Suprapubic skin (tissue), 4 donors: ENCODE measurements around the gene UTF1. TPM values are rescaled to one million over a fixed set of nuclear protein-coding genes. Genes with fewer than 3 reads are reported as not detected.

Experiments
- DNase-seq, 2 donors: peaks; one replicate each; pipeline ENCODE4 v3.0.0-alpha.2; 2019; ENCODE audit warnings: low spot score in 2 of 2
- H3K27ac ChIP-seq: fragments of 200-600 bp; sonication (generic); one replicate; pipeline ENCODE4 v1.5.1; 2019
- H3K27me3 ChIP-seq: fragments of 200-600 bp; sonication (generic); one replicate; pipeline ENCODE4 v1.5.1; 2019
- H3K36me3 ChIP-seq: fragments of 200-600 bp; sonication (generic); one replicate; pipeline ENCODE4 v1.5.1; 2019
- H3K4me1 ChIP-seq: fragments of 200-600 bp; sonication (generic); one replicate; pipeline ENCODE4 v1.5.1; 2019
- H3K4me3 ChIP-seq: fragments of 200-600 bp; sonication (generic); one replicate; pipeline ENCODE4 v1.5.1; 2019; ENCODE audit warnings: mild to moderate bottlenecking
- H3K9me3 ChIP-seq: fragments of 200-600 bp; sonication (generic); one replicate; pipeline ENCODE4 v1.5.1; 2019
- EP300 ChIP-seq: sonication (generic); formaldehyde crosslinking; IDR thresholded peaks from one replicate; pipeline ENCODE4 v1.6.1; 2017; ENCODE audit warnings: antibody characterized with exemption
- POLR2A ChIP-seq, 2 donors: fragments of 450-650 bp; IDR thresholded peaks; one replicate each; pipeline ENCODE4 v1.6.1; 2017; ENCODE audit warnings: antibody characterized with exemption in 2 of 2, mild to moderate bottlenecking in 2 of 2, moderate library complexity in 2 of 2
- POLR2AphosphoS5 ChIP-seq, 3 donors: sonication (generic); formaldehyde crosslinking; IDR thresholded peaks; one replicate each; pipeline ENCODE4 v1.6.1; 2017; ENCODE audit warnings: antibody characterized with exemption in 3 of 3
- WGBS: methylation state at CpG from one replicate; pipeline ENCODE4 v1.1.5; 2018; 5-methylcytosine and 5-hydroxymethylcytosine counted together
- total RNA-seq, 4 donors: library from RNA; depleted of rRNA; stranded (reverse); fragments of >200 nt; gene quantifications; one replicate each; pipeline ENCODE4 v1.1.0, GENCODE V29; 2016
- TF ChIP-seq, protein P1 (sequence below), 2 donors: fragments of 200-600 bp in 1 of 2; fragments of 450-650 bp in 1 of 2; sonication (generic) in 1 of 2; IDR thresholded peaks; one replicate each; pipeline ENCODE4 v1.5.1; 2016 to 2019; ENCODE audit warnings: antibody characterized with exemption in 2 of 2, mild to moderate bottlenecking in 1 of 2, moderate library complexity in 1 of 2

Gene UTF1
- total RNA-seq, 4 donors from 2014 or later: not detected

DNA sequence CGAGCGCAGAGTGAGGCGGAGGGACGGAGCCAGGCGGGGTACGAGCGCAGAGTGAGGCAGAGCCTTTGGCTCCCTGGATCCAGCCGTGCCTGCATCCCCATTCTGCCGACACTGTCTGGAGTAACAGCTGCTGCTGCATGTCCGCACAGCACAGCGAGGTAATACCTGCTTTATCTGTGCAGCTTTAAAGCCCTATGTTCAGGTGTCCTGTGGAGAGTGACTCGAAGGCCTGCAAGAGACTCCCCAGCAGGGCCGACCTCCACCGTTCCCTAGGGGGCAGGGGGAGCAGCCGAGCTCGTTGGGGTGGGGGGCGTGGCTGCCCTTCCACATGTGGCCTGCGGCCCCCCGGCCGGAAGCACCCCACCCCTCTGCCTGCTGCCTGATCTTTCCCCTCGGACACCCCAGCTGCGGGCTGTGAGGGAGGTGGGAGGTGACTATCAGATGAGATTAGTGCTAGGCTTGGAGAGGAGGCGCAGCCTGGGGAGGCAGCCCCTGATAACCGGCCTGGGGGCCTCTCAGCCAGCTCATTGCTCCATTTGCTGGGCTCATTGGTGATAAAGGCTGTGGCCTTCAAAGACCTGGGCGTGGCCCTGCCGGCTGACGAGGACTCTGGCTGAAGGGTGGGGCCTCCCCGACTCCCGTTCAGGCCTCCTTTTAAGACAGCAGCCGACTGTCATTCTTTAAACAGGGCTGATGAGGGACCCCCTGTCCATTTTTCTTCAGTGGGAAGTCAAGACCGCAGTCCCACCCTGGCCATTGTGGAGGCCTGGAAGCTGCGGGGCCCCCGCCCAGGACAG lies 15.6 kb downstream of the UTF1 start:
- Histone ChIP-seq H3K27me3 (peaks cover 91% of the 10 kb centered on the region), H3K4me1 (peaks cover 9% of the 10 kb centered on the region), H3K9me3 (no peaks in the 10 kb centered on the region), H3K4me3 (no peak overlapping the region), H3K36me3 (no peaks in the 10 kb centered on the region), H3K27ac (no peak overlapping the region)
- no peak for DNase-seq
- TF ChIP-seq POLR2AphosphoS5 (IDR thresholded peaks at IDR 0.05) (no peak), EP300 (no peak), POLR2A (IDR thresholded peaks at IDR 0.05) (no peak)
- TF ChIP-seq, protein P1, sequence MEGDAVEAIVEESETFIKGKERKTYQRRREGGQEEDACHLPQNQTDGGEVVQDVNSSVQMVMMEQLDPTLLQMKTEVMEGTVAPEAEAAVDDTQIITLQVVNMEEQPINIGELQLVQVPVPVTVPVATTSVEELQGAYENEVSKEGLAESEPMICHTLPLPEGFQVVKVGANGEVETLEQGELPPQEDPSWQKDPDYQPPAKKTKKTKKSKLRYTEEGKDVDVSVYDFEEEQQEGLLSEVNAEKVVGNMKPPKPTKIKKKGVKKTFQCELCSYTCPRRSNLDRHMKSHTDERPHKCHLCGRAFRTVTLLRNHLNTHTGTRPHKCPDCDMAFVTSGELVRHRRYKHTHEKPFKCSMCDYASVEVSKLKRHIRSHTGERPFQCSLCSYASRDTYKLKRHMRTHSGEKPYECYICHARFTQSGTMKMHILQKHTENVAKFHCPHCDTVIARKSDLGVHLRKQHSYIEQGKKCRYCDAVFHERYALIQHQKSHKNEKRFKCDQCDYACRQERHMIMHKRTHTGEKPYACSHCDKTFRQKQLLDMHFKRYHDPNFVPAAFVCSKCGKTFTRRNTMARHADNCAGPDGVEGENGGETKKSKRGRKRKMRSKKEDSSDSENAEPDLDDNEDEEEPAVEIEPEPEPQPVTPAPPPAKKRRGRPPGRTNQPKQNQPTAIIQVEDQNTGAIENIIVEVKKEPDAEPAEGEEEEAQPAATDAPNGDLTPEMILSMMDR (IDR thresholded peaks at IDR 0.05): no peak
- 80% methylated on average over 2 of the region's 33 CpGs for WGBS

DNA sequence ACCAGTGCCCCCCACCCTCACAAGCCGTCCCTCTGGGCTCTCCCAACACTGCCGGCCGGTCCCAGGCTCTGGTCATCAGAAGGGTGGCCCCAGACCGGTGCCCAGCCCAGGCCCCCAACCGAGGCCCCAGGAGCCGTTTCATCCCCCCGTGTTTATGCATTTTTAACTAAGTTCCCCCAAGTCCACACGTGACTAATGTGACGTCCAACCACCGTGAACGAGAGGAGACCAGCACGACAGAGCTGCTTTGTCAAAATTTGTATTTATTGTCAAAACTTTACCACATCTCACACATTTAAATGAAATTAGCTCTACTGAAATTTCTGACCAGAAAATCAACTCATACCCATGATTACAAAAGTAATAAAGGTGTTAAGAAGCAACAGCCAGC lies 16.2 kb downstream of the UTF1 start:
- no peak overlapping the region for H3K27ac ChIP-seq
- H3K9me3 ChIP-seq: no peaks in the 10 kb centered on the region
- peaks cover 89% of the 10 kb centered on the region for H3K27me3 ChIP-seq
- peaks cover 5% of the 10 kb centered on the region for H3K4me1 ChIP-seq
- no peak overlapping the region for H3K4me3 ChIP-seq
- DNase-seq: no peak
- TF ChIP-seq POLR2A (IDR thresholded peaks at IDR 0.05) (no peak), EP300 (no peak), POLR2AphosphoS5 (IDR thresholded peaks at IDR 0.05) (no peak)
- TF ChIP-seq, protein P1 (IDR thresholded peaks at IDR 0.05): no peak
- H3K36me3 ChIP-seq: no peaks in the 10 kb centered on the region
- 46% methylated on average over 8 of the region's 12 CpGs for WGBS

DNA sequence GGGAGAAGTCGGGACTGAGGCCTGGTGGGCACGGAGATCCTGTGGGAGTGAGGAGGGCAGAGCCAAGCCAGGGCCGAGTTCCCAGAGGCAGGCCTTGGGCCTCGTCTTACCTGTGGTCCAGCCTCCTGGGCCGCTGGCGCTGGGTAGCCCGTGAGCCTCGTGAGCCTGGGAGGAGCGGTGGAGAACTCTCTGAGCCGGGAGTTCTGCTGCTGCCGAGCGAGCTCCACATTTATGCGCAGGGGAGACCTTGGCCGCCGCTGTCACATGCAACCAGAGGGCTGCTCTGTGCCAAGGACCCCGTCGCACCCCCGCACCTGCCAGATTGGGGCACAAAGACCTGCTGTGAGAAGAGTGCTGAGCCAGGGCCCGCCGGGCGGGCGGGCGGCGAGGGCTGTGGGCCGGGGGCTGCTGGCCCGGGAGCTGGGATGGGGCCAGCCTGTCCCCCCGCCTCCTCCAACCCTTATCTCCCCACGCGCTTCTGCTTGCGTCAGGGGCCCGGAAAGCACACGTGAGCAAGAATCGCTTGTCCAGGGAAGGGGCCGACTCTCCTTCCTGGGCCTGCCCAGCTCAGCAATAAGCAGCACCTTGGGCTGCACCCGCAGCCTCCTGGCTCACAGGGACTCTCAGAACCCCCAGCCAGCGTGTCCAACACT lies 17.8 kb downstream of the UTF1 start:
- Histone ChIP-seq H3K36me3 (no peaks in the 10 kb centered on the region), H3K4me1 (no peaks in the 10 kb centered on the region), H3K27ac (no peak overlapping the region), H3K27me3 (peaks cover 83% of the 10 kb centered on the region), H3K9me3 (no peaks in the 10 kb centered on the region), H3K4me3 (no peak overlapping the region)
- no peak for DNase-seq
- TF ChIP-seq POLR2AphosphoS5 (IDR thresholded peaks at IDR 0.05): no peak
- TF ChIP-seq POLR2A (IDR thresholded peaks at IDR 0.05): no peak
- no peak for TF ChIP-seq EP300
- TF ChIP-seq, protein P1 (IDR thresholded peaks at IDR 0.05): no peak
- WGBS: 78% methylated on average over 18 of the region's 36 CpGs

DNA sequence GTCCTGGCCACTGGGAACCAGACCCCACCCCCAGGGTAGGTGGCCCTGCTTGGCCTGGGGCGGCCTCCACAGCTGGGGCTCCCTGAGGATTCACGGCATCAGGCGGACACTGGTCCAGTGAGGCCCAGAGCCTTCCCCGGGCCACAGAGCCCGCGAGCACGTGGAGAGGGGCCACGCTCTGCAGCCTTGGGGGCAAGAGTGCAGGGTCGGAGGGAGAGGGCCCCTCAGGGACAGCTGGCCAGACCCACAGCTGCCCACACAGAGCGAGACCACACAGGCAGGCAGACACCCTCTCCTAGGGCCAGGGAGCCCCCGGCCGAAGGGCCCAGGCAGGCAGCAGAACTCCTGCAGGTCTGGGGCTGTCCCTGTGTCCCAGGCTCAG lies 18.3 kb downstream of the UTF1 start:
- DNase-seq: no peak
- H3K27me3 ChIP-seq: peaks cover 78% of the 10 kb centered on the region
- H3K27ac ChIP-seq: no peak overlapping the region
- no CpG with 5 or more reads among the region's 12 CpGs for WGBS
- TF ChIP-seq POLR2A (IDR thresholded peaks at IDR 0.05) (no peak), EP300 (no peak), POLR2AphosphoS5 (IDR thresholded peaks at IDR 0.05) (no peak)
- TF ChIP-seq, protein P1 (IDR thresholded peaks at IDR 0.05): no peak
- H3K4me3 ChIP-seq: no peak overlapping the region
- H3K9me3 ChIP-seq: no peaks in the 10 kb centered on the region
- no peaks in the 10 kb centered on the region for H3K4me1 ChIP-seq
- H3K36me3 ChIP-seq: no peaks in the 10 kb centered on the region

DNA sequence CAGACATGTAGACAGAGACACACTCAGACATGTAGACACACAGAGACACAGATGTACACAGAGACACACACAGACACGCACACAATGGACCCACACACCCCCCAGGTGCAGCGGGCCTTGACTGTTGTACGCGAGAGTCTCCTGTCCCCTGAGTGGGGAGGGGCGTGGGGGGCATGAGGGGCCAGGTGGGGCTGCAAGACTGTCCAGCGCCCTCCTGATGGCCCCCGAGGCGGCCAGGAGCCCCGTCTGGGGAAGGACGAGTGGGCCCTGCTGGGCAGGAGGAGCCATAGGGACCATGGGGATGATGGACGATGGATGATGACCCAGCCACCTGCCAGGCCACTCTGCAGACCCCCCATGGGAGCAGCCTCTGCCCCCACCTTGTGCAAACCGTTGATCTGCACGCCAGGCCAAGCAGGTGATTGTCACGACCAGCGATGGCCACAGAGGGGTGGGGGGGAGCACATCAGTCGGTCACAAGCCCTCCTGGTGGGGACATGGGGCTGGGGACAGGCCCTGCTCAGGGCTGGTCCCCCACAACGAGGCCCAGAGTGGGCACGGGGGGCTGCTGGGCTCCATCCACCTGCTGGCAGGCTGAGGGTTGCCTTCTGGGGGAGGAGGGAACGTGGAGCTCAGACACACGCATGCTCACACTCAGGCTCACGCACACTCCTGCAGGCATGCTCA lies 19.2 kb downstream of the UTF1 start:
- H3K4me3 ChIP-seq: no peak overlapping the region
- TF ChIP-seq POLR2A (IDR thresholded peaks at IDR 0.05): no peak
- no peak for TF ChIP-seq EP300
- TF ChIP-seq POLR2AphosphoS5 (IDR thresholded peaks at IDR 0.05): no peak
- TF ChIP-seq, protein P1 (IDR thresholded peaks at IDR 0.05): no peak
- 60% methylated on average over 7 of the region's 21 CpGs for WGBS
- H3K27ac ChIP-seq: no peak overlapping the region
- H3K27me3 ChIP-seq: peaks cover 69% of the 10 kb centered on the region
- no peaks in the 10 kb centered on the region for H3K9me3 ChIP-seq
- no peak for DNase-seq
- no peaks in the 10 kb centered on the region for H3K36me3 ChIP-seq
- no peaks in the 10 kb centered on the region for H3K4me1 ChIP-seq
